Measurements from ENCODE around the gene DDX27. TPM values are rescaled to one million over a fixed set of nuclear protein-coding genes. Genes with fewer than 3 reads are reported as not detected.

Gene DDX27
- total and polyA plus RNA-seq, 9 donors, result 30.4 to 44.9 (median 36.8) TPM

GRCh38 chr20:49203011-49203410 lies 16.2 kb upstream of the DDX27 start:
- Histone ChIP-seq H3K4me1 (ENCODE audit: insufficient read depth) (no peaks in the 10 kb centered on the region), H3K36me3 (no peaks in the 10 kb centered on the region), H3K27ac (no peak overlapping the region), H3K27me3 (no peaks in the 10 kb centered on the region), H3K4me3 (no peak overlapping the region), H3K9me3 (no peaks in the 10 kb centered on the region)
- TF ChIP-seq POLR2A (IDR thresholded peaks at IDR 0.05) (no peak), CTCF (IDR thresholded peaks at IDR 0.05) (no peak), EP300 (IDR thresholded peaks at IDR 0.05) (no peak)
- no peak for DNase-seq
- intact Hi-C loops (cut with DNase I), result no loop called here
- WGBS, 3 donors, result 90 to 92% (median 92%) methylated on average over 7 of the region's 7 CpGs

- intact Hi-C loops (cut with DNase I), result no loop called here
- DNase-seq, result no peak
- Histone ChIP-seq H3K36me3 (no peaks in the 10 kb centered on the region), H3K4me3 (no peak overlapping the region), H3K27me3 (no peaks in the 10 kb centered on the region), H3K27ac (no peak overlapping the region), H3K4me1 (ENCODE audit: insufficient read depth) (no peaks in the 10 kb centered on the region), H3K9me3 (no peaks in the 10 kb centered on the region)
- TF ChIP-seq POLR2A (IDR thresholded peaks at IDR 0.05), result no peak
- no peak for TF ChIP-seq EP300 (IDR thresholded peaks at IDR 0.05)
- TF ChIP-seq CTCF (IDR thresholded peaks at IDR 0.05), result no peak
- 51 to 76% (median 69%) methylated on average over 9 of the region's 9 CpGs for WGBS, 3 donors
Observed at GRCh38 chr20:49203746-49204145, 15.5 kb upstream of the DDX27 start.

GRCh38 chr20:49207076-49207475 lies 12.1 kb upstream of the DDX27 start:
- H3K27me3 ChIP-seq, result no peaks in the 10 kb centered on the region
- no peak overlapping the region for H3K4me3 ChIP-seq
- intact Hi-C loops (cut with DNase I), result no loop called here
- H3K27ac ChIP-seq, result no peak overlapping the region
- H3K9me3 ChIP-seq, result no peaks in the 10 kb centered on the region
- no peaks in the 10 kb centered on the region for H3K4me1 ChIP-seq (ENCODE audit: insufficient read depth)
- TF ChIP-seq CTCF (IDR thresholded peaks at IDR 0.05) (no peak), EP300 (IDR thresholded peaks at IDR 0.05) (no peak)
- H3K36me3 ChIP-seq, result no peaks in the 10 kb centered on the region
- WGBS, 3 donors, result 90 to 93% (median 92%) methylated on average over 6 of the region's 6 CpGs
- peak in 1 of 5 donors; percentile 7 for DNase-seq

GRCh38 chr20:49210101-49210756 lies 9.0 kb upstream of the DDX27 start:
- H3K9me3 ChIP-seq, result no peaks in the 10 kb centered on the region
- DNase-seq, result no peak
- H3K27ac ChIP-seq, result no peak overlapping the region
- no peaks in the 10 kb centered on the region for H3K27me3 ChIP-seq
- no peak overlapping the region for H3K4me3 ChIP-seq
- H3K4me1 ChIP-seq (ENCODE audit: insufficient read depth), result no peaks in the 10 kb centered on the region
- H3K36me3 ChIP-seq, result no peaks in the 10 kb centered on the region
- no peak for TF ChIP-seq POLR2A (IDR thresholded peaks at IDR 0.05)
- no peak for TF ChIP-seq EP300 (IDR thresholded peaks at IDR 0.05)
- no peak for TF ChIP-seq CTCF (IDR thresholded peaks at IDR 0.05)
- intact Hi-C loops (cut with DNase I), result no loop called here
- WGBS, 3 donors, result 79 to 92% (median 86%) methylated on average over 1 of the region's 1 CpG

All from ovary (tissue), 9 donors.